NCI-H2107 treated with DMSO at 0.1 percent for 48 hours (cell line): ENCODE results near the gene CIITA.
"Not testable (repeated sequence)": the region's sequence is repeated elsewhere in the genome, so short reads cannot be mapped to it uniquely, and the experiment has no call there.

Experiments
- DNase-seq: peaks from one replicate; lab custom pipeline; 2025; ENCODE audit not compliant: unreplicated experiment; lab: John Stamatoyannopoulos, UW

Gene CIITA

GRCh38 chr16:10876799-10877341, at the start of gene CIITA:
Gene CIITA (plus strand): TSS chr16:10877202. CDS start chr16:10877331, 129 bp downstream.
- DNase-seq: no peak

GRCh38 chr16:10827691-10828341, 49.2 kb upstream of the CIITA start:
- DNase-seq: no peak

- no peak for DNase-seq
These were observed 48.1 kb upstream of the CIITA start for GRCh38 chr16:10828851-10829366.

GRCh38 chr16:10829390-10830098, 47.5 kb upstream of the CIITA start:
- not testable (repeated sequence) for DNase-seq

GRCh38 chr16:10830240-10830639, 46.8 kb upstream of the CIITA start:
- not testable (repeated sequence) for DNase-seq

GRCh38 chr16:10831894-10832886, 44.8 kb upstream of the CIITA start:
- DNase-seq: no peak

GRCh38 chr16:10833271-10833670, 43.7 kb upstream of the CIITA start:
- no peak for DNase-seq

GRCh38 chr16:10834130-10834529, 42.9 kb upstream of the CIITA start:
- no peak for DNase-seq

GRCh38 chr16:10834766-10835165, 42.2 kb upstream of the CIITA start:
- no peak for DNase-seq

GRCh38 chr16:10835281-10835931, 41.6 kb upstream of the CIITA start:
- no peak for DNase-seq

GRCh38 chr16:10836174-10836853, 40.7 kb upstream of the CIITA start:
- no peak for DNase-seq

GRCh38 chr16:10838621-10839278, 38.3 kb upstream of the CIITA start:
- no peak for DNase-seq

- DNase-seq: no peak
These were observed 37.7 kb upstream of the CIITA start for GRCh38 chr16:10839279-10839666.

GRCh38 chr16:10840703-10841102, 36.3 kb upstream of the CIITA start:
- DNase-seq: no peak

- no peak for DNase-seq
These were observed 30.6 kb upstream of the CIITA start for GRCh38 chr16:10846213-10846998.

GRCh38 chr16:10847176-10847575, 29.8 kb upstream of the CIITA start:
- DNase-seq: no peak

- no peak for DNase-seq
These were observed 27.1 kb upstream of the CIITA start for GRCh38 chr16:10849736-10850477.

GRCh38 chr16:10850478-10850850, 26.5 kb upstream of the CIITA start:
- DNase-seq: no peak
